Suprapubic skin (tissue), 4 donors: ENCODE data around the gene ADRA2C. TPM values are rescaled to one million over a fixed set of nuclear protein-coding genes. Genes with fewer than 3 reads are reported as not detected.

Experiments used
- DNase-seq, 2 donors: peaks; one replicate each; pipeline ENCODE4 v3.0.0-alpha.2; 2019; ENCODE audit warnings: low spot score in 2 of 2
- H3K27ac ChIP-seq: fragments of 200-600 bp; sonication (generic); one replicate; pipeline ENCODE4 v1.5.1; 2019
- H3K27me3 ChIP-seq: fragments of 200-600 bp; sonication (generic); one replicate; pipeline ENCODE4 v1.5.1; 2019
- H3K36me3 ChIP-seq: fragments of 200-600 bp; sonication (generic); one replicate; pipeline ENCODE4 v1.5.1; 2019
- H3K4me1 ChIP-seq: fragments of 200-600 bp; sonication (generic); one replicate; pipeline ENCODE4 v1.5.1; 2019
- H3K4me3 ChIP-seq: fragments of 200-600 bp; sonication (generic); one replicate; pipeline ENCODE4 v1.5.1; 2019; ENCODE audit warnings: mild to moderate bottlenecking
- H3K9me3 ChIP-seq: fragments of 200-600 bp; sonication (generic); one replicate; pipeline ENCODE4 v1.5.1; 2019
- CTCF ChIP-seq, 2 donors: fragments of 200-600 bp in 1 of 2; fragments of 450-650 bp in 1 of 2; sonication (generic) in 1 of 2; IDR thresholded peaks; one replicate each; pipeline ENCODE4 v1.5.1; 2016 to 2019; ENCODE audit warnings: antibody characterized with exemption in 2 of 2, mild to moderate bottlenecking in 1 of 2, moderate library complexity in 1 of 2
- EP300 ChIP-seq: sonication (generic); formaldehyde crosslinking; IDR thresholded peaks from one replicate; pipeline ENCODE4 v1.6.1; 2017; ENCODE audit warnings: antibody characterized with exemption
- POLR2A ChIP-seq, 2 donors: fragments of 450-650 bp; IDR thresholded peaks; one replicate each; pipeline ENCODE4 v1.6.1; 2017; ENCODE audit warnings: antibody characterized with exemption in 2 of 2, mild to moderate bottlenecking in 2 of 2, moderate library complexity in 2 of 2
- POLR2AphosphoS5 ChIP-seq, 3 donors: sonication (generic); formaldehyde crosslinking; IDR thresholded peaks; one replicate each; pipeline ENCODE4 v1.6.1; 2017; ENCODE audit warnings: antibody characterized with exemption in 3 of 3
- WGBS: methylation state at CpG from one replicate; pipeline ENCODE4 v1.1.5; 2018; 5-methylcytosine and 5-hydroxymethylcytosine counted together
- total RNA-seq, 4 donors: library from RNA; depleted of rRNA; stranded (reverse); fragments of >200 nt; gene quantifications; one replicate each; pipeline ENCODE4 v1.1.0, GENCODE V29; 2016

The ADRA2C gene
- total RNA-seq, 4 donors from 2014 or later, result 2.6 to 5.3 (median 4.0) TPM

DNA sequence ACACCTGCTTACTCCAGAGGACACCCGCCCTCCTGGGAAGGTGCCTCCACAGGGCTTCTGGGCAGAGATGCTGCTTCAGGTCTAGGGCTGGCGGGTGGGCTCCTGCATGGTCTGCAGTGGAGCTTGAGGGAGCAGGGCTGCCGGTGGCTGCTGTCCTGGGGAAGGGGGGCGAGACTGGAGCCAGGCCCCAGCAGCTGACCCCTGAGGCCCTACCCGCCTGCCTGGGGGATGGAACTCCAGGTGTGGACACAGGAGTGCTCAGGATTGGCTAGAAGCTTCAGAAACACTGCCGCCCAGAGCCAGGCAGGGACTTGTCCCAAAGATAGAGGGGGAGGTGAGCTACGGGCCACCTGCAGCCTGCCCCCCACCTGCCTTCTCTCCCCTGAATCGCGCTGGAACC, 33.0 kb upstream of the ADRA2C start:
- Histone ChIP-seq H3K27ac (no peak overlapping the region), H3K27me3 (peaks cover 65% of the 10 kb centered on the region), H3K36me3 (no peaks in the 10 kb centered on the region), H3K4me1 (no peaks in the 10 kb centered on the region), H3K4me3 (no peak overlapping the region), H3K9me3 (no peaks in the 10 kb centered on the region)
- DNase-seq, result no peak
- WGBS, result 19% methylated on average over 5 of the region's 9 CpGs
- TF ChIP-seq POLR2AphosphoS5 (IDR thresholded peaks at IDR 0.05), result no peak

DNA sequence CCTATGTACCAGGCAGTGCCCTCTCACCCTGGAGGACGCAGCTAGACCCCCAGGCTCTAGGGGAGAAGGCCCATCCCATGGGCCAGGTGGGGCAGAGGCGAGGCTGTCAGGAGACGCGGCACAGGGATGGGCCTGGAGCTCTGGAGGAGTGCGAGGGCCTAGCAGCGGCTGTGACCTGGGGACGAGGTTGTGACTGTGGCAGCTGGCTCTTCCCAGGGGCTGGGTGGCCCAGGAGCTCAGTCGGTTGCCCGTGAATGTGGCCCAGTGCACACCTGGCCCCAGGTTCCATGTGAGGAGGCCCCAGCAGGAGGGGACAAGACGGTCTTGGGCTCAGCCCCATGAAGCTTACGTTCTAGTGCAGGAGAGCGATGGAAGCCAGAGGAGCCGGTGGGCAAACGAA, 31.0 kb upstream of the ADRA2C start:
- peaks cover 58% of the 10 kb centered on the region for H3K27me3 ChIP-seq
- no peak for DNase-seq
- no peaks in the 10 kb centered on the region for H3K9me3 ChIP-seq
- TF ChIP-seq POLR2A (IDR thresholded peaks at IDR 0.05) (no peak), CTCF (IDR thresholded peaks at IDR 0.05) (no peak), EP300 (no peak), POLR2AphosphoS5 (IDR thresholded peaks at IDR 0.05) (no peak)
- no peaks in the 10 kb centered on the region for H3K4me1 ChIP-seq
- 88% methylated on average over 11 of the region's 14 CpGs for WGBS
- H3K36me3 ChIP-seq, result no peaks in the 10 kb centered on the region
- no peak overlapping the region for H3K27ac ChIP-seq
- H3K4me3 ChIP-seq, result no peak overlapping the region

GRCh38 chr4:3736290-3736689, 29.9 kb upstream of the ADRA2C start:
- no peak for TF ChIP-seq CTCF (IDR thresholded peaks at IDR 0.05)
- no peak for TF ChIP-seq POLR2A (IDR thresholded peaks at IDR 0.05)
- TF ChIP-seq EP300, result no peak
- TF ChIP-seq POLR2AphosphoS5 (IDR thresholded peaks at IDR 0.05), result no peak
- Histone ChIP-seq H3K4me3 (no peak overlapping the region), H3K27me3 (peaks cover 55% of the 10 kb centered on the region), H3K4me1 (no peaks in the 10 kb centered on the region), H3K27ac (no peak overlapping the region), H3K36me3 (no peaks in the 10 kb centered on the region), H3K9me3 (no peaks in the 10 kb centered on the region)
- no peak for DNase-seq
- WGBS, result 83% methylated on average over 5 of the region's 5 CpGs

DNA sequence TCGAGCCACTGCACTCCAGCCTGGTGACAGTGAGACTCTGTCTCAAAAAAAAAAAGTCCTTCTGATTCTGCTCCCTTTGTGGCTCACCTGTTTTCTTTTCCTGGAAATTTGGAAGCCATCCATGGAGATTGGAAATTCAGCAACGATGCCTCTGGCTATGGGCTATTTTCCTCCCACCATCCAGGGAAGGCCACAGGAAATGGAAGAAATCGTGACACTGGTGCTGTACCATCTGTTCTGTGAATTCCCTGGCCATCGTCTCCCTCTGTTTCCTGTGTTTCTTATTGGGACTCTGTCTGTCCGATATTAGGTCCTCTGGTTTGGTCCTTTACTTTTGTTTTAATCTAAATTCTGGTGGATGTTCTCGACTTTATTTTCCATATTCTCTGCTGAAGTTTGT, 29.4 kb upstream of the ADRA2C start:
- H3K27me3 ChIP-seq, result peaks cover 58% of the 10 kb centered on the region

DNA sequence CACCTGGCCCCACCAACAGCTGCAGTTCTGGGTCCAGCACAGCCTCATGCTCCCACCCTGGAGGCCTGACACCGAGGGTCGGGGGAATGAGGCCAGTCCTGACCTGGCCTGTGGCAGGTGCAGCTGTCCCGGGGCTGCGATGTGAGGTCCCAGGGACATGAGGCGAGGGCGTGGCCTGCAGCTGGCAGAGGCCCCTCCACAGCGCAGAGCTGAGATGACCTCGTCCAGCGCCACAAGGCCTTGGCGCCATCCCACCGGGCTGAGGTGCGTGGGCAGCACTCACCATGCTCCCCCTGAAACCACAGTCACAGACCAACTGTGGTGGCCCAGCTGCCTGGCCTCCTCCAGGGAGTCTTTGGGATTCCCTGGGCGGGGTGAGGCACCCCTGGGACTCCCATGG, 26.6 kb upstream of the ADRA2C start:
- H3K4me1 ChIP-seq, result no peaks in the 10 kb centered on the region
- no peak overlapping the region for H3K27ac ChIP-seq
- H3K27me3 ChIP-seq, result peaks cover 62% of the 10 kb centered on the region
- H3K4me3 ChIP-seq, result no peak overlapping the region
- H3K9me3 ChIP-seq, result peaks cover 5% of the 10 kb centered on the region
- DNase-seq, result no peak
- H3K36me3 ChIP-seq, result no peaks in the 10 kb centered on the region
- 79% methylated on average over 3 of the region's 13 CpGs for WGBS
- no peak for TF ChIP-seq CTCF (IDR thresholded peaks at IDR 0.05)
- no peak for TF ChIP-seq EP300
- no peak for TF ChIP-seq POLR2A (IDR thresholded peaks at IDR 0.05)
- no peak for TF ChIP-seq POLR2AphosphoS5 (IDR thresholded peaks at IDR 0.05)

More for the DNA sequence above, 29.4 kb upstream of the ADRA2C start:
- Histone ChIP-seq H3K27ac (no peak overlapping the region), H3K9me3 (no peaks in the 10 kb centered on the region), H3K36me3 (no peaks in the 10 kb centered on the region), H3K4me1 (no peaks in the 10 kb centered on the region), H3K4me3 (no peak overlapping the region)
- 55% methylated on average over 6 of the region's 6 CpGs for WGBS
- no peak for DNase-seq
- TF ChIP-seq POLR2AphosphoS5 (IDR thresholded peaks at IDR 0.05), result no peak
- TF ChIP-seq POLR2A (IDR thresholded peaks at IDR 0.05), result no peak
- TF ChIP-seq EP300, result no peak
- TF ChIP-seq CTCF (IDR thresholded peaks at IDR 0.05), result no peak

GRCh38 chr4:3740256-3740655, 25.9 kb upstream of the ADRA2C start:
- WGBS, result 77% methylated on average over 22 of the region's 25 CpGs
- no peak for DNase-seq
- peaks cover 5% of the 10 kb centered on the region for H3K9me3 ChIP-seq
- H3K4me1 ChIP-seq, result peaks cover 3% of the 10 kb centered on the region
- no peak overlapping the region for H3K27ac ChIP-seq
- no peak for TF ChIP-seq POLR2AphosphoS5 (IDR thresholded peaks at IDR 0.05)
- TF ChIP-seq POLR2A (IDR thresholded peaks at IDR 0.05), result no peak
- no peak for TF ChIP-seq EP300
- TF ChIP-seq CTCF (IDR thresholded peaks at IDR 0.05), result no peak
- no peaks in the 10 kb centered on the region for H3K36me3 ChIP-seq
- H3K4me3 ChIP-seq, result no peak overlapping the region
- H3K27me3 ChIP-seq, result peaks cover 64% of the 10 kb centered on the region
